Activated CD4-positive, CD25-positive, alpha-beta regulatory T cell (primary cell): Measurements from ENCODE around the gene SRBD1.

Experiments
- DNase-seq, 4 experiments: peaks; one replicate each; lab custom pipeline; 2025; lab: John Stamatoyannopoulos, UW

SRBD1 gene

GRCh38 chr2:45611020-45611859 lies at the start of gene SRBD1:
TSS of gene SRBD1 (minus strand) at chr2:45611267. CDS start at chr2:45605441, 5,826 bp downstream.
- DNase-seq: peak; percentile 50 to 85 (median 68)

GRCh38 chr2:45654250-45654649 lies 43.2 kb upstream of the SRBD1 start:
- no peak for DNase-seq

- no peak for DNase-seq
These were observed 42.3 kb upstream of the SRBD1 start for GRCh38 chr2:45653122-45653913.

- no peak for DNase-seq
These were observed 41.3 kb upstream of the SRBD1 start for GRCh38 chr2:45652090-45653031.

GRCh38 chr2:45651415-45652089 lies 40.5 kb upstream of the SRBD1 start, which contains the start of gene PRKCE:
TSS of gene PRKCE (plus strand) at chr2:45651675.
- DNase-seq: peak in 3 of 4 experiments; percentile 29 to 43 (median 41)

GRCh38 chr2:45650851-45651414 lies 39.9 kb upstream of the SRBD1 start:
- DNase-seq: peak; percentile 73 to 85 (median 78)

- DNase-seq: peak; percentile 24 to 39 (median 34)
These were observed 39.1 kb upstream of the SRBD1 start for GRCh38 chr2:45649858-45650811.

- no peak for DNase-seq
These were observed 38.4 kb upstream of the SRBD1 start for GRCh38 chr2:45649462-45649857.

GRCh38 chr2:45648636-45649035 lies 37.6 kb upstream of the SRBD1 start:
- no peak for DNase-seq

- DNase-seq: no peak
These were observed 37.0 kb upstream of the SRBD1 start for GRCh38 chr2:45647986-45648520.

- DNase-seq: no peak
These were observed 36.3 kb upstream of the SRBD1 start for GRCh38 chr2:45647356-45647755.

- no peak for DNase-seq
These were observed 35.2 kb upstream of the SRBD1 start for GRCh38 chr2:45646289-45646688.

- DNase-seq: peak; percentile 47 to 65 (median 58)
These were observed 32.8 kb upstream of the SRBD1 start for GRCh38 chr2:45643543-45644542.

GRCh38 chr2:45643095-45643494 lies 32.0 kb upstream of the SRBD1 start:
- DNase-seq: no peak

- no peak for DNase-seq
These were observed 29.5 kb upstream of the SRBD1 start for GRCh38 chr2:45640576-45640975.

GRCh38 chr2:45637440-45637839 lies 26.4 kb upstream of the SRBD1 start:
- DNase-seq: no peak

GRCh38 chr2:45636008-45636407 lies 24.9 kb upstream of the SRBD1 start:
- no peak for DNase-seq

GRCh38 chr2:45634223-45634622 lies 23.2 kb upstream of the SRBD1 start:
- no peak for DNase-seq
